ENCODE measurements around the gene PEX16. TPM values are rescaled to one million over a fixed set of nuclear protein-coding genes. Genes with fewer than 3 reads are reported as not detected.

The PEX16 gene
- total and polyA plus RNA-seq, 2 of the 13 experiments (the other 11 are each of a cell fraction or from before 2014, with no cell fraction given), result 12.5 to 21.8 TPM

GRCh38 chr11:45921561-45922424 lies 4.1 kb upstream of the PEX16 start (continued):
- no peak for TF ChIP-seq HNF1A (IDR thresholded peaks at IDR 0.05; ENCODE audit: low read depth)
- TF ChIP-seq HNF1A (CRISPR knock-in tag; IDR thresholded peaks at IDR 0.05; ENCODE audit: borderline replicate concordance), result no peak
- TF ChIP-seq ZNF883 (CRISPR knock-in tag; IDR thresholded peaks at IDR 0.05; ENCODE audit: not compliant biosample characterization), result no peak
- TF ChIP-seq ZNF607 (CRISPR knock-in tag; IDR thresholded peaks at IDR 0.05; ENCODE audit: borderline replicate concordance), result no peak
- TF ChIP-seq ZBTB20 (CRISPR knock-in tag; IDR thresholded peaks at IDR 0.05; ENCODE audit: borderline replicate concordance, low read depth), result no peak
- no peak for TF ChIP-seq NFE2L2 (IDR thresholded peaks at IDR 0.05; ENCODE audit: low read length)
- no peak for TF ChIP-seq ZNF615 (CRISPR knock-in tag; IDR thresholded peaks at IDR 0.05; ENCODE audit: borderline replicate concordance)
- TF ChIP-seq DRAP1 (CRISPR knock-in tag; IDR thresholded peaks at IDR 0.05), result no peak
- no peak for TF ChIP-seq SRSF9 (IDR thresholded peaks at IDR 0.05; ENCODE audit: borderline replicate concordance, insufficient read depth, low read depth, low read length, poor library complexity, severe bottlenecking)
- TF ChIP-seq GABPB1 (CRISPR knock-in tag; IDR thresholded peaks at IDR 0.05), result peak; percentile 62; the same call in 1 of the 2 replicates
- no peak for TF ChIP-seq ZNF484 (CRISPR knock-in tag; IDR thresholded peaks at IDR 0.05; ENCODE audit: borderline replicate concordance, low read depth)
- no peak for TF ChIP-seq ZNF619 (CRISPR knock-in tag; IDR thresholded peaks at IDR 0.05)
- TF ChIP-seq KDM2A (CRISPR knock-in tag; IDR thresholded peaks at IDR 0.05; ENCODE audit: borderline replicate concordance, low read depth), result peak; percentile 55; the same call in 1 of the 2 replicates
- no peak for TF ChIP-seq DBP (CRISPR knock-in tag; IDR thresholded peaks at IDR 0.05; ENCODE audit: not compliant biosample characterization)
- 0 out of 2 replicates have a peak, but pooled peaks have one; percentile 56 for TF ChIP-seq UBTF (CRISPR knock-in tag; IDR thresholded peaks at IDR 0.05)
- TF ChIP-seq ZNF782 (CRISPR knock-in tag; IDR thresholded peaks at IDR 0.05; ENCODE audit: borderline replicate concordance), result peak; percentile 74; the same call in 1 of the 2 replicates
- TF ChIP-seq ZNF451 (CRISPR knock-in tag; IDR thresholded peaks at IDR 0.05), result no peak
- TF ChIP-seq ZNF230 (CRISPR knock-in tag; IDR thresholded peaks at IDR 0.05), result peak; percentile 43; the same call in 1 of the 2 replicates
